Activated T-helper 17 cell treated with anti-CD3 and anti-CD28 coated beads, Interleukin-2, amount 50 U/mL, for 72 hours (primary cell): ENCODE results near the gene LDLRAD4. TPM values are rescaled to one million over a fixed set of nuclear protein-coding genes. Genes with fewer than 3 reads are reported as not detected.

ENCODE experiments used
- ATAC-seq: fragments of 150-1000 bp; cut with Tn5 transposase; replicated peaks from 2 replicates; pipeline ENCODE4 v1.10.0; 2021; ENCODE audit warnings: mild to moderate bottlenecking, moderate library complexity
- H3K27ac Mint-ChIP-seq: one replicate; pipeline ENCODE4 v1.8.0; 2022; ENCODE audit warnings: mixed read lengths
- H3K27me3 Mint-ChIP-seq: one replicate; pipeline ENCODE4 v1.8.0; 2022; ENCODE audit warnings: mixed read lengths
- H3K36me3 Mint-ChIP-seq: one replicate; pipeline ENCODE4 v1.8.0; 2022; ENCODE audit warnings: low read depth, mild to moderate bottlenecking, mixed read lengths
- H3K4me1 Mint-ChIP-seq: one replicate; pipeline ENCODE4 v1.8.0; 2022; ENCODE audit warnings: mixed read lengths
- H3K4me3 Mint-ChIP-seq: one replicate; pipeline ENCODE4 v1.8.0; 2022; ENCODE audit warnings: mild to moderate bottlenecking, mixed read lengths
- H3K9me3 Mint-ChIP-seq: one replicate; pipeline ENCODE4 v1.8.0; 2022; ENCODE audit warnings: mixed read lengths
- total RNA-seq, 2 donors: library from RNA; stranded (reverse); gene quantifications; one replicate each; pipeline ENCODE4 v1.2.3, GENCODE V29; 2022

The LDLRAD4 gene
- total RNA-seq, 2 donors from 2014 or later: 52.0 to 54.8 TPM

DNA sequence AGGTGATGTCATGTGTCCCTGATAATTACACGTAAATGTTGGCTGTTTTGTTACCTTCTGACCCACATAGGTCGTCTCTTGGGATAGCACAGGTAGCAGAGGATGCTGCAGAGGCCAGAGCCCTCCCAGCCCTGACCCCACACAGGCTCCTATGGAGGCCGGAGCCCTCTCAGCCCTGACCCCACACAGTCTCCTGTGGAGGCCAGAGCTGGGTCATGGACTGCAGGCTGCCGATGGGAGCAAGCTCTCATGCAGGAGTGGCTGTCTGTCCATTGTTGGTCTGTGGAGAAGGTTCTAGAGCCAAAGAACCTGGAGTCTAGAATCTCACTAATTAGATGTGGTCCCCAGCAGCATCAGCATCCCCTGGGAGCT is 155.5 kb downstream of the LDLRAD4 start:
- Mint-ChIP-seq H3K4me1 (peaks cover 49% of the 10 kb centered on the region), H3K36me3 (peaks cover 17% of the 10 kb centered on the region), H3K4me3 (no peak overlapping the region), H3K27ac (peak overlapping the region; percentile 99), H3K9me3 (no peaks in the 10 kb centered on the region), H3K27me3 (no peaks in the 10 kb centered on the region)
- no peak for ATAC-seq

DNA sequence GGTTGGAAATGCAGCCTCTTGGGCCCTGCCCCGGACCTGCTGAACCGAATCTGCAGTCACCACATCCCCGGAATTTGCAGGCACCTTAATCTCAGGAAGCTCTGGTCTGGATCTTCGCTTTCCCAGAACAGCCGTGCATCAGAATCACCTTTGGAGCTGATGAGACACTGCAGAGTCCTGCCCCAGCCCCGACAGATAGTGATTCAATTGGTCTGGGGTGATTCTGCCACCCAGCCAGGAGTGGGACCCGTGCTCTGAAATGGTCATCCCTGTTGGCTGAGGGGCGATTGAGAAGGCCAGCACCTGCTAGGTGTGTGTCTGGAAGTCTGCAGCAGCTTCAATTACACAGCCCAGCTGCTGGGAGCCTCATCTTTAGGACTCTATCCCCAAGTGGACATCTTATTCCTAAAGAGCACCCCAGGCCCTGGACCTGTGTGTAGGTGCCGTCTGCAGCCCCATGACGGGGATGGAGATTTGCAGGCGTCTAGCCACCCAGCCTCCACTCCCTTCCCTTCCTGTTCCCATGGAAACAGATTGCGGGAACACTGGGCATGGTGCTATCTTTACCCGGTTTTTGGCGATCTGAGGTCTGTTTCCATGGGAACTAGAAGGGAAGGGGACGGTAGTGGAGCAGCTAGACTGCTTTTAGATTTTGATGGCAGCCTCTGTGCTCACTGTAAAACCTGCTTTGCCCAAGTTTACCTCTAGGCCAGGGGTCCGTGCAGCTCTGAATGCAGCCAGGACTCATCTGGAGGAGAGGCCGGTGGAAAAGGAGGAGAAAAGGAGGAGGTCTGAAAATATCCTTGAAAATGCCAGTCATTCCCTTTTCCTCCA is 156.1 kb downstream of the LDLRAD4 start:
- ATAC-seq: no peak
- Mint-ChIP-seq H3K27me3 (no peaks in the 10 kb centered on the region), H3K36me3 (peaks cover 17% of the 10 kb centered on the region), H3K9me3 (no peaks in the 10 kb centered on the region), H3K27ac (peak overlapping the region; percentile 99), H3K4me1 (peaks cover 51% of the 10 kb centered on the region), H3K4me3 (peak overlapping the region; percentile 87)

DNA sequence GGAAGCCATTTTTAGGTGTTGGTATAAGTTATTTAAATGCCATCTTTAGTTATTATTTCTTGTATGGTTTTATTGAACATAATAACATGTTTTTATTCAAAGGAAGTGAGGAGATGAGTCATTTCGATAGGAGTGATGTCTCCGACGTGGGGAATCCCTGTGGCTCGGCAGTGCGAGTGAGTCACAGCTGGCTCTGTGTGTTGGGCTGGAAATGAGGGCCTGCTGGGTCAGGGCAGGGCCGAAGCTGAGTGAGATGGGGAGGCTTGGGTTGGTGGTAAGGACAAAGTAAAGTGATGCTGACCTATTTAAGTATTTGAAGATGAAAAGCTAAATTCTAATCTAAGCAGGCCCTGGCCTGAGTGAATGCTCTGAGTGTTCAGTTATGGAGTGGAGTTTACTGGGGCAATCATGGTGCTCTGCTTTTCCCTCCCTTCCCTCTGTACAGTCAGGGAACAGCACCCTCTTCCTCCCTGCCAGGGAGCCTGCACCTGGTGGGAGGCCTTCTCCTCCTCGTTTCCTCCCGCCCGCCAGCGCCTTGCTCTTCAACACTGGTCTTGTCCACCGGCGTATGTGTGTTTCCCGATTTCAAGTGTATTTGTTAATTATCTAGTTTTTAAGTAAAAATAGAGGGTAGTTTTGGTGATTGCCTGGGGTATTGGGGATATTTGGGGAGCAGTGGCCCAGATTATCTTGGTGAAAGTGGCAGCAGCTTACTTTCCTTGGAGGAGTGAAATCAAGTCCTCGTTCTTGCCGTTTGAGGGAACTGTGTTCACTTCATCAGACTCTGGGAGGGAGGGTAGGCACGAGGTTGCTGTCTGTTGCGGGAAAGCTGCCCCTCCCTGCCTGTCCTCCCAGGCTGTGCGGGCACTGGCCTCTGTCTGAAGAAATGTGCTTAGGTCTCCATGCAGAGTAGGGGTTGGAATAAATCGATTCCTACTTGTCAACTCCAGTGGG is 157.0 kb downstream of the LDLRAD4 start:
- Mint-ChIP-seq H3K36me3 (peaks cover 17% of the 10 kb centered on the region), H3K27ac (peak overlapping the region; percentile 99), H3K9me3 (no peaks in the 10 kb centered on the region), H3K4me1 (peaks cover 53% of the 10 kb centered on the region), H3K27me3 (no peaks in the 10 kb centered on the region), H3K4me3 (peak overlapping the region; percentile 87)
- peak; percentile 68 for ATAC-seq

DNA sequence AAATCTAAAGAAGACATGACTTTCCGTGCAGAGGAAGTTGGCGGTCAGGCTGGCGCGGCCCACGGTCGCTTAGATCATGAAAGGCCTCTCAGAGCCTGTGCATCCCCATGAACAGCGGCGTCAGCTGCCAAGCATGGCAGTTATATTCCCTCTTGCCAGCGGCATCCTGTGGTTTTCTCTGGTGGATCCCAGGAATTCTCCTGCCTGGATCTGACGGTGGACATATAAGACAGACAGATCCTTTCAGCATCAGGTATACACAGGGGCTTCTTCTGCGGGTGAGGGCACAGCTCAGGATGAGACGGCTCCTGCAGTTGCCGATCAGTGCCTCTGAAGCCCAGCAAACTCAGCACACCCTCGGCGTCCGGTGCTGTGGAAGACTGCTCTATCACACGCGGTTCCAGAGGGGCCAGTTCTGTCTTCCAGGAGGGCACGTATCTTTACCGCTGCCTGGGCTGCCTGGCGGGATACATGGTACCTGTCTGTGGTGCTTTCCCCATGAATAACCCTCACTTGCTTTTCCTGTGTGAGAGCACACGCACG is 157.8 kb downstream of the LDLRAD4 start:
- Mint-ChIP-seq H3K4me3 (peak overlapping the region; percentile 87), H3K27me3 (no peaks in the 10 kb centered on the region), H3K27ac (peak overlapping the region; percentile 99), H3K4me1 (peaks cover 58% of the 10 kb centered on the region), H3K9me3 (no peaks in the 10 kb centered on the region), H3K36me3 (peaks cover 17% of the 10 kb centered on the region)
- ATAC-seq: peak; percentile 51

DNA sequence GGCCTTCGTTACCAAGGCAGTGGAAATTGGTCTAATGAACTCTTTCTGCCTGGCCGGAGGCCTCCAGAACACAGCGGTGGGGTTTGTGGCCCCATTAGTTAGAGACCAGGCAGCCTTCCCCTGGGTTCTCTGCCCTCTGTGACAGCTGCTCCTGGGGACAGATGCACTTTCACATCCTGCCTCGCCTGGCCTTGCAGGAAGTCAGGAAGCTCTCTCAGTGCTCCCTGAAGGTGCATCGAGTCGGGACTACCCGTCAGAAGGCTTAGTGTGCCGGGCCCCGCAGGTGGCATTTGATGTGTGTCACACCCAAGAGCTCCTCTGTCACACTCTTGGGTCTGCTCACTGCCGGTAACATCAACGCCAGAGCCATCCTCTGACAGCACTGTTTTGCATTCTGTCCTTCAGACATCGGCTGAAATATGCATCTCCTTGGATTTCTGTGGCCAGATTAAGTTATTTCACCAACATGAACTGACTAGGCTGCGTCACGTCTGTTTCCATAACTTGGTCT is 158.3 kb downstream of the LDLRAD4 start:
- Mint-ChIP-seq H3K4me1 (peaks cover 61% of the 10 kb centered on the region), H3K27ac (peak overlapping the region; percentile 99), H3K36me3 (peaks cover 22% of the 10 kb centered on the region), H3K9me3 (no peaks in the 10 kb centered on the region), H3K4me3 (peak overlapping the region; percentile 87), H3K27me3 (no peaks in the 10 kb centered on the region)
- peak; percentile 67 for ATAC-seq

DNA sequence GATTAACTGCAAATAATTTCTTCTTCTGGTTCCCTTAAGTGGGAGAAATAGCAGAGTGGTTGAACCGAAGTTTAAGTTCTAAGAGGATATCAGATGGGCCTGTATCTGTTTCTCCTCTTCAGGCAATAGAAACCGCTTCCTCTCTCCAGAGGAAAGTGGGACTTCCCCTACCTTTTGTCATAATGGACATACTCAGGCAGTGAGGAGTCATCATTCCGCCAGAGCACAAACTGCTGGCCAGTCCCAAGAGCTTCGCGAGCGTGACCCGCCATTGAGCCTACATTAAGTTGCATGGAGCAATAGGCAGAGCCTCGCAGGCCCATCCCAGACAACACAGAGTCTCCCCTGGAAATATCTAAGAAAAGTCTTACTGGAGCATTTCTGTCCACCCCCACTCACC is 158.9 kb downstream of the LDLRAD4 start:
- H3K9me3 Mint-ChIP-seq: no peaks in the 10 kb centered on the region
- H3K4me3 Mint-ChIP-seq: peak overlapping the region; percentile 87
- ATAC-seq: peak; percentile 49
- no peaks in the 10 kb centered on the region for H3K27me3 Mint-ChIP-seq
- peak overlapping the region; percentile 99 for H3K27ac Mint-ChIP-seq
- H3K36me3 Mint-ChIP-seq: peaks cover 28% of the 10 kb centered on the region
- peaks cover 61% of the 10 kb centered on the region for H3K4me1 Mint-ChIP-seq

DNA sequence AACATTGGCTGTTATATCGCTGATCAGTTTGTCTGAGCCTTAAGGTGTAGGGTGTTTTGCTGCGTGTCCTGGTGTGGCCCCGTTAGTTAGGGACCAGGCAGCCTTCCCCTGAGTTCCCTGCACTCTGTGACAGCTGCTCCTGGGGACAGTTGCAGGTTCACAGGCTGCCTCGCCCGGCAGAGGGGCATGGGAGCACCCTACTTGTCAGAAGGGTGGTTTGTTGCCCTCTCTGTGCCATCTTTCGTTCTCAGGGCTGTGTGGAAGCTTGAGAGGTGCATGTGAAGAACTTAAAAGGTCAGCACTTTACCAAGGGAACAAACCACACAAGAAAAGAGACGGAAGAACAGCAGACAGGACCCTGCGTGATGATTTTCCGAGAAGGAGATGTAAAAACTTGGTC is 159.6 kb downstream of the LDLRAD4 start:
- Mint-ChIP-seq H3K4me3 (peak overlapping the region; percentile 87), H3K27me3 (no peaks in the 10 kb centered on the region), H3K36me3 (peaks cover 34% of the 10 kb centered on the region), H3K27ac (peak overlapping the region; percentile 99), H3K4me1 (peaks cover 66% of the 10 kb centered on the region), H3K9me3 (no peaks in the 10 kb centered on the region)
- no peak for ATAC-seq

DNA sequence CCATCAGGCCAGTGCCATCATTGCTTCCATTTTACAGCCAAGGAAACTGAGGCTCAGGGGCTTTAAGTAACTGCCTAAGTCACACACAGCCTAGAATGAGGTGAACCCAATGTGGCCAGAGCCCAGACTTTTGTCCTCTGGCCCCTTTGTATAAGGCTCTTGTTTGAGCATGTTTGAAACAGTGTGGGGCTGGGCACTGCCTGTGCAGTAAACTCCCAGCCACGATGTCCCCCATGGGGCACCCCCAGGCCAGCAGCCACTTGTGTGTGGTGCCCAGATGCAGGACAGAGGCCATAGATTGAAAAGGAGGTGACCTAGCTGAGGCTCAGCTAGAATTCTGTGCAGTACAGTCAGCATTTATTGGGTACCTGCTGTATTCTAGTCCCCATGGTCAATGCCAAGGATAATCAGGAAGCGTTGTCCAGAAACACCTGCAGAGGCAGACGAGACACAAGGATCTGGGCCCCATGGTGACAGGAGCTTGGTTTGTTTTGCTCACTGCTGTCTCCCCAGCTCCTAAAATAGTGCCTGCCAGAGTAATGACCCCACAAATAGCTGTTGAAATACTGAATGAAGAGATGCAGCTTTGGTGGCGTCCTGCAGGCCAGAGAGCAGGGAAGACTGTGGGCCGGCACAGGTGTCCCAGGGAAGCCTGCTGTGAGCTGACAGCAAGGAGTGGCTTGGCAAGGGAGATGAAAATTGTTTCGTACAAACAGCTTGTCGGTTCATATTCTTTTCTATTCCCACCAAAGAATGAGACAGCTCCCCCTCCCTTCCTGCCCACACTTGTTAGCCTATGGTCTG is 160.7 kb downstream of the LDLRAD4 start:
- H3K9me3 Mint-ChIP-seq: no peaks in the 10 kb centered on the region
- H3K4me3 Mint-ChIP-seq: peak overlapping the region; percentile 87
- H3K27ac Mint-ChIP-seq: peak overlapping the region; percentile 99
- no peak for ATAC-seq
- no peaks in the 10 kb centered on the region for H3K27me3 Mint-ChIP-seq
- H3K36me3 Mint-ChIP-seq: peaks cover 37% of the 10 kb centered on the region
- H3K4me1 Mint-ChIP-seq: peaks cover 68% of the 10 kb centered on the region

DNA sequence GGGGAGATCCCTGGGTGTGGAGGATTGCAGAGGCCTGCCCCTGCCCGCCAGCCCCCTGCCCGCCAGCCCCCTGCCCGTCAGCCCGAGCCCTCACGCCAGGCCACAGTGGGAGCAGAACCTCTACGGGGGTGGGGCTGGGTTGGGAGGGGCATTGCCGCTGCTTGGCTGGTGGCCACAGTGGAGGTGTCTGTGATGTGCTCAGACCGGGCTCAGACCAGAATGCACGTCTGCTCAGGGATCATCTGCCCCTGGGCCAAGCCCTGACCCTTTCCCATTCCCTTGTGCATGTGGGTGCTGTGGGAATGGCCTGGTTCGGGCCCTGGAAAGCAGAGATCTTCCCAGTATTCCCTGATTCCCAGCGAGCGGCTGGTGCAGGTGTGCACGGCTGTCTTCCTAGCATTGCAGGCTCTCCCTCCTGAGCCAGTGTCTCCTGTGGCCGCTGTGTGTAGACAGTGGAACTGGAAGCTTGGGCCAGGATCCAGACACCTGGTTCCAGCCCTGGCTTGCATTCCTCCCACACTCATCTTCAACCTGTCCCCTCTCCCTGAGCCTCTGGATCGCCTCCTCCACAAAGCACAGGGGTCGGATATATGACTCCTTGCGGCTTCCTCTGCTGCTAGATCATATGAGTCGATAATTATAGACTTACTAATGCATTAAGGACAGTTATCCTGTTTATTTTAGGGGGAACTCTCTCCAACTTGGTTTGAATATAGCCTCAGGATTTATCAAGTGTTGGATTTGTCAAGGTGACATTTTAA is 161.6 kb downstream of the LDLRAD4 start:
- no peaks in the 10 kb centered on the region for H3K27me3 Mint-ChIP-seq
- no peak for ATAC-seq
- no peaks in the 10 kb centered on the region for H3K9me3 Mint-ChIP-seq
- H3K4me3 Mint-ChIP-seq: peak overlapping the region; percentile 95
- H3K36me3 Mint-ChIP-seq: peaks cover 36% of the 10 kb centered on the region
- peaks cover 75% of the 10 kb centered on the region for H3K4me1 Mint-ChIP-seq
- H3K27ac Mint-ChIP-seq: peak overlapping the region; percentile 100

DNA sequence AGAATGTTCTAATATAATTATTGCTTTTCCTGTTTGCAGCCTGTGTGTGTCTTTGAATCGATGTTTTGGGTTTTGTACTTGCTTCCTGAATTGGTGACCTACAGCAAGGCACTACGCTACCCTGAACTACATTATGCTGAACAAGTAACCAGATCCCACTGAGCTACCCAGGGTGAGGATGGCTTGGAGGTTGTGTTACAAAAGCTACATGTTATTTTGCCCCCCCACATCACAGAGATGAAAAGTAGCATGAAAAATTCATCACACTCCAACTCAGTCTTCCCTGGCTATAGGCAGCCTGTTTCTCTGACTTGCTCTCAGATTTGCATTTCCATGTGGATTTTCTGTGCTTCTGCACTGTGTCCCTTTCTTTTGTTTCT is 162.1 kb downstream of the LDLRAD4 start:
- ATAC-seq: no peak
- Mint-ChIP-seq H3K27ac (peak overlapping the region; percentile 100), H3K9me3 (no peaks in the 10 kb centered on the region), H3K27me3 (no peaks in the 10 kb centered on the region), H3K36me3 (peaks cover 30% of the 10 kb centered on the region), H3K4me3 (peak overlapping the region; percentile 95), H3K4me1 (peaks cover 72% of the 10 kb centered on the region)

DNA sequence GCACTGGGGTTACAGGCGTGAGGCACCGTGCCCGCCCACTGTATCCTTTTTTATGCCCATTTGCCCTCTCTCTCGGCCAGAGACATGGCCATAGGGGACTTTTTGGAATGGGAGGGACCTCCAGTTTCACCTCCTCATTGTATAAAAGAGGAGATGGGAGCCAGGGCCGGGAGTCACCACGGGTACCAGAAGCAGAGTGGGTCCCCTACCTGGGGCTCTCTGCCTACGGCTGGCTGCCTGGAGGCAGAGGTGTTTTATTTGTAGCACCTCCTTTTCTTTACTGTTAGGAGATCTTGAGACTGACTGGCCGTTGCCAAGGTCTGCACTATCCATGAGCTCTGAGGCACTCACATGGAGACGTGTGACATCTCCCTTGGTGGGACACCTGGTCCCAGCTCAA is 162.8 kb downstream of the LDLRAD4 start:
- peak overlapping the region; percentile 100 for H3K27ac Mint-ChIP-seq
- ATAC-seq: no peak
- H3K9me3 Mint-ChIP-seq: no peaks in the 10 kb centered on the region
- peaks cover 67% of the 10 kb centered on the region for H3K4me1 Mint-ChIP-seq
- H3K27me3 Mint-ChIP-seq: no peaks in the 10 kb centered on the region
- H3K4me3 Mint-ChIP-seq: peak overlapping the region; percentile 95
- peaks cover 25% of the 10 kb centered on the region for H3K36me3 Mint-ChIP-seq

DNA sequence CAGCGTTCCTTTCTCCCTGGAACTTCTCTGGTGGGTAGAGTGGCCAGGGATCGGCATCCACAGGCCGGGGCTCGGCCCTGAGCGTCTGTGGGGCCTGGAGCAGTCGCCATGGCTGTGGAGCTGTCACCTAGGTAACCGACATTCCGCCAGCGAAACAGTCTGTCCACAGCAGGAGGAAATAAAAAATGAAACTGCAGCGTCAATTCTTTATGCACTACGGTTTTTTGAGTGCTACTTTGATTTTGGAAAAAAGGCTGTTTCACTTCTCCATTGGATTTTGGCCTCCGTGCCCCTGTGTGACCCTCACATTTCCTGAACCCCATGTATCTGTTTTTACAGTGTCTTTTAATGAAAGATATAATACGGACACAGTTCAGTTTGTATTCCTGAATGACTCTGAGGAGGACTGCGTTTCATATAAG is 163.4 kb downstream of the LDLRAD4 start:
- Mint-ChIP-seq H3K27me3 (no peaks in the 10 kb centered on the region), H3K36me3 (peaks cover 25% of the 10 kb centered on the region), H3K27ac (peak overlapping the region; percentile 100), H3K4me3 (peak overlapping the region; percentile 95), H3K9me3 (no peaks in the 10 kb centered on the region), H3K4me1 (peaks cover 67% of the 10 kb centered on the region)
- peak; percentile 34 for ATAC-seq

DNA sequence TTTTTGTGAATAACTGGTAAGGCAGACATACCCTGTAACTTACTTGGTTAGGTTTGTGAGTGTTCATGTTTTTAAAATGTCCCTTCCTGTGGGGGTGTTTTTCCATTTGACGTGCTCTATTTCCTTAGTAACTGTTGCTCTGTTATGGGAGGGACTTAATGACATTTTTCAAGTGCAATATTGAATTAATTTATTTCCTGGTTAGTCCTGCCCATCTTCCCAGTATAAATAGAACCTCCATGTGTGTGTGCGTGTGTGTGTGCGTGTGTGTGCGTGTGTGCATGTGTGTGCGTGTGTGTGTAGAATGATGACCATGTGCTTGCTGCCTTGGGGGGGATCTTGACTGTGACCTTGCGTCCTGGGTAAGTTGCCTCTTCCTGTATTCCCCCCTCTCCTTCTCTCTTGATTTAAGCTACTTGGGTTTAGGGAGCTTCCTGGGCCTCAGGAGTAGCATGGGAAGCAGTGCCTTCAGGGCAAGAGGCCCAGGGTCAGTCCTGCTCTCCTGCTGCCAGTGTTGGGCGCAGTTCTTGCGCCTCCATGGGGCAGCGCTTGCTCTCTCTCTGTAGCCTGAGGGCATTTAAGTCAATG is 163.9 kb downstream of the LDLRAD4 start:
- H3K36me3 Mint-ChIP-seq: peaks cover 21% of the 10 kb centered on the region
- ATAC-seq: peak; percentile 51
- no peaks in the 10 kb centered on the region for H3K9me3 Mint-ChIP-seq
- peak overlapping the region; percentile 95 for H3K4me3 Mint-ChIP-seq
- H3K27ac Mint-ChIP-seq: peak overlapping the region; percentile 100
- no peaks in the 10 kb centered on the region for H3K27me3 Mint-ChIP-seq
- H3K4me1 Mint-ChIP-seq: peaks cover 62% of the 10 kb centered on the region
